Stimulated activated CD8-positive, alpha-beta memory T cell treated with anti-CD3 and anti-CD28 coated beads, Interleukin-15, amount 100 ng/mL, for 1 hour (primary cell): ENCODE data around the gene RCN1.
"Not testable (repeated sequence)": the region's sequence is repeated elsewhere in the genome, so short reads cannot be mapped to it uniquely, and the experiment has no call there.

Experiments
- DNase-seq: peaks from one replicate; pipeline ENCODE4 v3.0.0-alpha.2; 2020; ENCODE audit warnings: low read depth

Gene RCN1

GRCh38 chr11:32079553-32079952, 11.3 kb upstream of the RCN1 start:
- DNase-seq, result no peak

GRCh38 chr11:32080361-32080980, 10.4 kb upstream of the RCN1 start:
- DNase-seq, result no peak

GRCh38 chr11:32081129-32081641, 9.7 kb upstream of the RCN1 start:
- DNase-seq, result no peak

GRCh38 chr11:32081901-32082300, 9.0 kb upstream of the RCN1 start:
- DNase-seq, result no peak

- no peak for DNase-seq
These were observed 8.4 kb upstream of the RCN1 start for GRCh38 chr11:32082346-32082986.

- no peak for DNase-seq
These were observed 3.3 kb upstream of the RCN1 start for GRCh38 chr11:32087597-32087996.

GRCh38 chr11:32088117-32088941, 2.5 kb upstream of the RCN1 start:
- DNase-seq, result no peak

GRCh38 chr11:32092581-32093170, 1.8 kb downstream of the RCN1 start:
- no peak for DNase-seq

- DNase-seq, result no peak
These were observed 4.0 kb downstream of the RCN1 start for GRCh38 chr11:32094923-32095322.

- no peak for DNase-seq
These were observed 7.4 kb downstream of the RCN1 start for GRCh38 chr11:32098142-32098903.

- DNase-seq, result no peak
These were observed 8.6 kb downstream of the RCN1 start for GRCh38 chr11:32099516-32099915.

- no peak for DNase-seq
These were observed 9.6 kb downstream of the RCN1 start for GRCh38 chr11:32100495-32100894.

GRCh38 chr11:32101791-32102190, 10.9 kb downstream of the RCN1 start:
- DNase-seq, result no peak

GRCh38 chr11:32103121-32103719, 12.3 kb downstream of the RCN1 start:
- DNase-seq, result not testable (repeated sequence)

- no peak for DNase-seq
These were observed 13.1 kb downstream of the RCN1 start for GRCh38 chr11:32103941-32104340.

GRCh38 chr11:32105871-32106560, 15.1 kb downstream of the RCN1 start:
- DNase-seq, result no peak

GRCh38 chr11:32107647-32108046, 16.8 kb downstream of the RCN1 start:
- no peak for DNase-seq

- DNase-seq, result no peak
These were observed 17.7 kb downstream of the RCN1 start for GRCh38 chr11:32108576-32108975.

- DNase-seq, result no peak
These were observed 18.3 kb downstream of the RCN1 start for GRCh38 chr11:32109138-32109537.

- DNase-seq, result no peak
These were observed 18.7 kb downstream of the RCN1 start for GRCh38 chr11:32109592-32109991.

- no peak for DNase-seq
These were observed 19.9 kb downstream of the RCN1 start for GRCh38 chr11:32110795-32111194.
